Left cardiac atrium (tissue), 4 donors: ENCODE data around the gene FYCO1. TPM values are rescaled to one million over a fixed set of nuclear protein-coding genes. Genes with fewer than 3 reads are reported as not detected.
"Not testable (repeated sequence)": the region's sequence is repeated elsewhere in the genome, so short reads cannot be mapped to it uniquely, and the experiment has no call there.

ENCODE experiments used
- ATAC-seq, 2 donors: fragments of 200-7000 bp; cut with Tn5 transposase; one replicate each; pipeline ENCODE4 v1.9.1; 2020; ENCODE audit warnings: mild to moderate bottlenecking in 2 of 2, moderate library complexity in 2 of 2
- DNase-seq: peaks from one replicate; pipeline ENCODE4 v3.0.0-alpha.2; 2020
- intact Hi-C, 2 donors: fragments of 100-400 bp; cut with DNase I; formaldehyde crosslinking; loops; one replicate each; pipeline versions ENCODE4 v1.14.1 to v1.15.1; 2022 to 2023
- long read RNA-seq: library from polyadenylated mRNA; unstranded; transcript quantifications from one replicate; pipeline ENCODE4 v2.0.0, GENCODE V29; 2021
- total RNA-seq, 2 donors: library from RNA; stranded (reverse); fragmentation: NEBNext Ultra II Directional; extraction: Animal tissue kit (Norgen Biotek cat#: 25700); gene quantifications; one replicate each; pipeline ENCODE4 v1.2.1, GENCODE V29; 2021
- donor health status: DM: no; HTN: yes; CAD: no.
- donor health status: DM: no; HTN: yes; CAD: no; lungs with severe emphysema.
- donor health status: DM: yes; HTN: yes; CAD: no.
- donor health status: Dilated cardiomyopathy.

FYCO1 gene
- 10 to 100 TPM; 64.4 to 91.9 TPM for total RNA-seq
- long read RNA-seq, full-length matches to known transcripts, result 2 of 96 reads
- long read RNA-seq, partial matches to known transcripts, result 11 of 96 reads
- long read RNA-seq, other reads (novel, unspliced or antisense), result 83 of 96 reads

DNA sequence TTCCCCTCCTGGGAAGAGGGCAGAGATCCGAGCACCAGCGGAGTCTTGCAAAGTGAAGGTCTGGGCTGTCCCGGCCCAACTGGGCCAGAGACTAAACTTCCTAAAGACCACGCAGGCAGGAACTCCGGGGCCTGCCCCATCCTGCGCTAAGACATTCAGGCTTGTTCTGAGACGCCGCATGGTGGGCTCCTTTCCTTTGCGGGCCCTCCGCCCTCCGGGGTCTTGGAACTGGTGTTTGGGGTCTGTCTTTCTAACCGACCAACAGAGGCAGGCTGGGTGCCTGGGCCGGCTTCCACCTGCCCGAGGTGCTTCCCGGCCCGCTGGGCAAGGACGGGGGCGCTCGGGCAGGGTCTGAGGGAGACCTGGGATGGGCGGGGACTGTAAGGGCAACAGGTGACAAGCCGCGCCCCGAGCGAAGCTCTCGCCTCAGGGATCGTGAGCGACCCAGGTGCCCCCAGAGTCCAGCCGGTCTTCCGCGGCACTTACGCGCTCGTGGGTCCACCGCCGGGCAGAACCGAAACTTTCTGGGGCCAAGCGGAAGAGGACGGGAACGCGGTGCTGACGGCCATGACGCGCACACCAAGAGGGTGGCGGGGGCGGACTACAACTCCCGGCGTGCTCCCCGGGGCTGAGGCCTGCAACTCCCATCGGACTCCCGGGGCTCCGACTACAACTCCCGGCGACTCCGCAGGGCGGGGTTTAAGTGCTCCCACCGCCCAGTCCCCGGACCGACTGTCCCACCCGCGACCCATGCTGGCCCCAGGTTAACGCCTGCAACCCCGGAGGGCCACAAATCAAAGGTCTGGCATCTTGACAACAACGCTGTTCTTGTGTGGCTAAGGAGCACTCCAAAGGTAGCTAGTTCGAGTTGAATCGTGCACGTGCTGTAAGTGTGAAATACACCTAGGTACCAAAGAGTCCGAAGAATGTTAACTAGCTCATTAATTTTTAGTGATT, at the start of gene FYCO1:
FYCO1 (minus strand) TSS at position 589 of the 957 bp plus-strand sequence. CDS start 10,914 bp downstream, outside the sequence.
- intact Hi-C loops, result no loop called here
- ATAC-seq (peak; percentile 96 to 99), DNase-seq (peak; percentile 97)

DNA sequence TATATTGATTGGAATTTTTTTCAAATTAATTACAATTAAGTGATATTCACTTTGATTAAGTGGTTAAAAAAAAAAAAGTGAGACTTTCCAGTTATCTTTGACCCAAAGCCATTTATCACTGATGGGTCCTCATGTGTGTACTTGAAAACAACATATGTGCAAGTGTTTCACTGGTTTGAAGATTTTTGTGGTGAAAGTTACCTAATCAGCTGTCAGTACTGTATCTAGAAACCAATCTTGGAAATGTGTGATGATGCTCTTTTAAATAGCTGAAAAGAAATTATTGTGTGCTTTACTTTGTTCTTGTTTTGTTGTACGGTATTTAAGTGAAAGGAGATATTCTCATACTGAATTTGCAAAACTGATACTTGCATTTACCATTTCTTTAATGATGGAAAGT, 43.3 kb upstream of the FYCO1 start:
- no peak for ATAC-seq
- DNase-seq, result no peak
- intact Hi-C loops, result no loop called here

DNA sequence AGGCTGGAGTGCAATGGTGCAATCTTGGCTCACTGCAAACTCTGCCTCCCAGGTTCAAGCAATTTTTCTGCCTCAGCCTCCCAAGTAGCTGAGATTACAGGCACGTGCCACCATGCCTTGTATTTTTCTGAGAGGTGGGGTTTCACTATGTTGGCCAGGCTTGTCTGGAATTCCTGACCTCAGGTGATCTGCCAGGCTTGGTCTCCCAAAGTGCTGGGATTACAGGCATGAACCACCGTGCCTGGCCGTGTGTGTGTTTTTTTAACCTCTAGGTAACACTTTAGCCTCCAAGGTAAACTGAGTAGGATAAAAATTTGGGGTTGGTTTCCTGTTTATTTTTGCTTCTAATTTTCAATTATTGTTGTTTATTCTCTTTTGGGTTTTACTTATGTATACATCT, 42.4 kb upstream of the FYCO1 start:
- DNase-seq, ATAC-seq, intact Hi-C loops: not testable (repeated sequence)

- ATAC-seq (no peak), DNase-seq (no peak)
- intact Hi-C loops, result no loop called here
Observed at GRCh38 chr3:46036191-46036590, 40.6 kb upstream of the FYCO1 start.

GRCh38 chr3:46031747-46032146, 36.1 kb upstream of the FYCO1 start:
- DNase-seq, result no peak
- intact Hi-C loops, result no loop called here
- no peak for ATAC-seq

DNA sequence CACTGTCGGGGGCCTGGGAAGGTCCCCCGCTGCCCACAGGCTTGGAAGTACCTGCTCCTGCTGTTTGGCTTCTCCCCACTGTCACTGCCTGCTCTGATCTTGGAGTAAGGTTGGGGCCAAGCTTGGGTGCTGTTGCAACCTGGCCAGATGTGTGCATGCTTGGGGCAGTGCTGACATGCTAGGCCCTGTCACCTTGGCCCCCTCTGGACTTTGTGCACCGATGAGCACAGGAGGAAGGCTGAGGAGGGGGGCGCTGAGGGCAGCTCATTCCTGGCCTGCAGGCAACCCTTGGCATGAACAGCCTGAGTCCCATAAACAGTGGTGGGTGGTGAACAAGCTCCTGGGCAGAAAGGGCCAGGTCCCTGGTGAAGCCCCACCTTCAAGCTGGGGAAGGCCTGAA, 35.6 kb upstream of the FYCO1 start:
- no peak for ATAC-seq
- DNase-seq, result no peak
- intact Hi-C loops, result no loop called here

DNA sequence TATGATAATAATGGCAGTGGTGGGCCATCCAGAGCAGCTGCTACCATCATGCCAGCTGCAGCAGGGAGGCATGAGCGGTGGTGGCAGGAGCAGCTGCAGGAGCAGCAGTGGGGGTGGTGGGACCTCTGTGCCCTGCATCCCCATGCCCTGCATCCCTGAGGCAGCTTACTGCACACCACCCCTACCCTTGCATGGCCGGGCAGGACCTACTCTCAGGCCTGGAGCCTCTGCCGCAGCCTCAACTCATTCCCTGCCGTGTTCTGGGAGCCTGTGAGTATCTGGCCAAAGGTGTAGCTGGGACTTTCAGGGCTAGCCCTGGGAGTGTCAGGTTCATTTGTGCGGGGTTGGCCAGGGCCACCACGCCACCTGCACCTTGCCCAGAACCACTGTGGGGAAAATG, 35.0 kb upstream of the FYCO1 start:
- ATAC-seq (no peak), DNase-seq (no peak)
- intact Hi-C loops, result no loop called here

GRCh38 chr3:46029953-46030543, 34.4 kb upstream of the FYCO1 start:
- DNase-seq, result no peak
- intact Hi-C loops, result no loop called here
- ATAC-seq, result no peak

DNA sequence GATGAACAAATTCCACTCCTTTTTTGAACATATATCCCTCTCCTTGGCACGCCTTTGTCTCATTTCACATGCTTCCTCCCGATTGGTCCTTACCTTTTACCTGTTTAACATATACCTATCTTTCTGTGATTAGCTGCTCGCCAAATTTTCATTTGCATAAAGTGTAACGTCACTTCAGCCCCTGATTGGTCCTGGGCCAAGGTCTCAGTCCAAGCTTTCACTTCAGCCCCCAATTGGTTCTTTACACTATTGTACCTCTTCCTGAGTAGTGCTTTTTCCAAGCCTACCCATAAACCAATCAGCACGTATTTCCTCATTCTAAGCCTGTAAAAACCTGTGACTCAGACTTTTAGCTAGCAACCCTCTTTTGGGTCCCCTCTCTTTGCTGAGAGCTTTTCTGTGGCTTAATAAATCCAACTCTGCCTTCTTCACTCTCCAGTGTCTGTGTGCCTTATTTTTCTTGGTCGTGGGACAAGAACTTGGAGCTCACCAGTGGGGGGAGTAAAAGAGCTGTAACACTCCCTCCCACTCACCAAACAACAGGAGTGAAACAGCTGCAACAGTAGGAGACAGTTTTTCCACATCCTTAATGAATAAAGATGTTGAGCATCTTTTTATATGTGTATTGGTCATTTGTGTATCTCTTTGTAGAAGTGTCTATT, 32.2 kb upstream of the FYCO1 start:
- no peak for ATAC-seq

GRCh38 chr3:46027021-46027705, 31.5 kb upstream of the FYCO1 start, which contains the start of gene XCR1:
Gene XCR1 (minus strand): TSS chr3:46027483. CDS start chr3:46021947, 5,536 bp downstream.
- DNase-seq (no peak), ATAC-seq (no peak)
- intact Hi-C loops, result no loop called here

More for the DNA sequence above, 32.2 kb upstream of the FYCO1 start:
- no peak for DNase-seq
- intact Hi-C loops, result no loop called here

- DNase-seq, result no peak
- ATAC-seq, result no peak
- intact Hi-C loops, result no loop called here
Observed at GRCh38 chr3:46025139-46025538, 29.5 kb upstream of the FYCO1 start.

DNA sequence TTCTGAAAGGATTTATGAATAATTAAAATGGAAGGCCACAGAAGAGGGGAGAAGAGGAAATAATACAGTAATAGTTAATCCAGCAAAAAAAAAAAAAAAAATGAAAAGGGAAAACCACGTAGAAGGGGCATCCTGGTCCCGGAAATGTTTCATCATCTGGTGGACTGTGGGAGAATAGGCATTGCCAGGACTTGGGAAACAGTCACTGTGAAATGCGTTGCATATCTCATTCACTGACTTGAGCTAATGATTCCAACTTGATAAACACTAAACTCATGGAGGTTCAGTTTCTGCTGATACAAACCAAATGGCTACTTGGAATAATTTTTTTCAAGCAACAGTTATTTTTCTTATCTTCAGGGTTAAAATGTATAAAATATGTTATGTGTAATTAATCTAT, 28.5 kb upstream of the FYCO1 start:
- ATAC-seq, result no peak
- intact Hi-C loops, result no loop called here
- no peak for DNase-seq

GRCh38 chr3:46022909-46023785, 27.5 kb upstream of the FYCO1 start:
- ATAC-seq (no peak), DNase-seq (no peak)
- intact Hi-C loops, result no loop called here

GRCh38 chr3:46021516-46021915, 25.9 kb upstream of the FYCO1 start:
- DNase-seq (no peak), ATAC-seq (no peak)
- intact Hi-C loops, result no loop called here

DNA sequence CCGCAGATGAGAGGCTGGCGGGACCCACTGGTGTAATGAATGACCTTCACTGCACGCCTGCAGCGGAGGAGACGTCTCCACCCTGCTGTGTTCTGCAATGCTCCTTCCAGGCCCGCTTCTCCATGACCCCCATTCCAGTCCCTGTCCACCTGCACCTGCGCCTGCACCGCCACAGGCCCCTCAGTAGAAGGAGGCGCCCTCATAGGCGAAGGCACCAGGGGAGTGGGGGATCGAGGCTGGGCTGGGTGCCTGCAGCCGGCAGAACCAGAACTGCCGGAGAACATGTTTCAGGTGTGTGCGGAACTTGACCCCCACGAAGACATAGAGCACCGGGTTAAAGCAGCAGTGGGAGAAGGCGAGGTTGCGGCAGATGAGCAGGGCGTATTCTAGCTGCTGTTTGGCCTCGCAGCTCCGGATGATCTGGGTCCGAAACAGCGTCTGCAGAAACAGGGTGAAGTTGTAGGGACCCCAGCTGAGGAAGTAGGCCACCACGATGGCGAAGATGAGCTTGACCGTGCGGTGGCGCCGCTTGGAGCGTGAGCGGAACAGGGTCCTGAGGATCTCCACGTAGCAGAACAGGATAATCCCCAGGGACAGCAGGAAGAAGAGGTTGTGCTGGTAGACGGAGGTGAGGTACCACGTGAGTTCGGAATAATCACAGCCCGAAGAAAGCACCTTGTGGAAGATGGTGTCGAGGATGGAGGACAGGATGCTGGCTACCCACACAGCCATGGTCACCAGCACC, 25.3 kb upstream of the FYCO1 start:
- ATAC-seq, result no peak
- intact Hi-C loops, result no loop called here
- no peak for DNase-seq

DNA sequence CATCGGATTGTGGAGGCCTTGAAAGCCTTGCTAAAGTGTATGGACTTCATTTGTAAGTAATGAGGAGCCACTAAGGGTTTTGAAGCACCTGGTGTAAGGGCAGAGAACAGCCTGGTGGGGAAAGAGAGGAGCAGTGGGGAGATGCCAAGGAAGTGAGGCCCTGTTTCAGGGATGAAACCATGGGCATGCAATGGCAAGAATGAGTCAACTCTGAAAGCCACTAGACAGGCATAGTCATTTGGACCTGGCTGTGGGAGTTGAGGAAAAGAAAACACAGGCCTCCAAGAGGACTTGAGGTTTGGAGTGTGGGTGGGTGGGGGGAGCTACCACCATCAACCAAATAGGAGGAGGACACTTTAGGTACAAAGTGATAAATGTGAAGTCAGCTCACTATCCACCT, 24.1 kb upstream of the FYCO1 start:
- intact Hi-C loops, result no loop called here
- no peak for ATAC-seq
- DNase-seq, result no peak

DNA sequence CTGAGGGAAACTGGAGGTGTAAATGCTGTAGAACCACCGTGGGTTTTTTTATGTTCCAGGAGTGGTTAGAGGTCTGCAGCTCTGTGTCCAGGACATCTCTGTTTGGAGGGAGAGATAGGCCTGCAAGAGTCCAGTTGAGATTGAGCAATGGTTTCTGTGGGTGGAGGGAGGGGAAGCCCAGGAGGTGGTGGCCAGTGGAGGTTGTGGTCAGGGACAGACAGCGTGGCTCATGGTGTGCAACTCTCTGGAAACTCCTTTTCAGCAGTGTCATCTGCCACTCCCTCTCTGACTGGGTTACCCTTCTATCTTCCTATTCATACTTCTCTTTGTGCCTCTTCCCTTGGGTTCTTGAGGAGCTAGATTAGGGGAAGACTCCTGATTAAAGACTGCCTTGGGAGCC, 22.1 kb upstream of the FYCO1 start:
- intact Hi-C loops, result no loop called here
- no peak for DNase-seq
- peak in 1 of 2 donors; percentile 42 for ATAC-seq
